ENCODE measurements around the gene IGSF22. TPM values are rescaled to one million over a fixed set of nuclear protein-coding genes. Genes with fewer than 3 reads are reported as not detected.

IGSF22 gene
- total and polyA plus RNA-seq, 4 experiments from 2014 or later, result 4.6 to 8.0 (median 5.6) TPM

DNA sequence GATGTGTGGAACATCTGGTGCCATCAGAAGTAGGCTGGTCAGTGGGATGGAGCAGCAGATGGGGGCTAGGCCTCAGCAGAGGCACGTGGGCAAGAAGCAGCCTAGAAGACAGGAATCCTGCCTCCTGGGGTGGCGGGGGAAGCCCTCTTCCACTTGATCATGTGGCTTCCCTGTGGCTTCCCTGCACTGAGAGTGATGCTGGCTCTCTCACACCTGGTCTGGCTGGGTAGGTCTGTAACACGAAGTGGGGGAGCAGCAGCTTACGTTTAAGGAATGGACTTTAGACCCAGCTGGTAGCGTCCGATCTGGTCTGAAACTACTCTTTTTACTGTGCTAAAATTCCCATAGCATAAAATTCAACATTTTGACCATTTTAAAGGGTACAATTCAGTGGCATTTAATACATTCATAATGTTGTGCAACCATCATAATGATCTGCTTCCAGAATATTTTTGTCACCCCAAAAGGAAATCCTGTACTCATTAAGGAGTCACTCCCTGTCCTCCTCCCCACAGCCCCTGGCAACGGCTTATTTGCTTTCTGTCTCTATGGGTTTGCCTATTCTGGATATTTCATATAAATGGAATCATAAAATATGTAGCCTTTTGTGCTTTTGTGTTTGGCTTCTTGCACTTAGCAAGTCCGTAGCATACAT is 43.9 kb upstream of the IGSF22 start:
- H3K9me3 Mint-ChIP-seq, result no peaks in the 10 kb centered on the region
- Histone ChIP-seq H3K9me3 (ENCODE audit: control insufficient read depth in 1 of 2, low read length in 2 of 2) (no peaks in the 10 kb centered on the region), H3K4me1 (ENCODE audit: insufficient read depth, low read length) (no peaks in the 10 kb centered on the region), H3K36me3 (ENCODE audit: insufficient read depth, low read length) (no peaks in the 10 kb centered on the region), H3K4me3 (ENCODE audit: low read length in 2 of 2) (no peak overlapping the region), H3K27me3 (ENCODE audit: insufficient read depth, low read length) (no peaks in the 10 kb centered on the region), H3K27ac (ENCODE audit: low read depth, low read length) (no peak overlapping the region)
- peaks cover 8 to 9% of the 10 kb centered on the region in 2 donors for H3K27me3 Mint-ChIP-seq
- ChIA-PET POLR2A (ENCODE audit: partially characterized antibody) (no interaction called here), CTCF (ENCODE audit: partially characterized antibody) (interaction anchor here (0.9 kb wide), 1 partner anchor 230 kb away, joined by 4 read pairs; no protein-coding TSS in a partner anchor)
- DNase-seq, result no peak
- no peak overlapping the region for H3K4me3 Mint-ChIP-seq
- H3K4me1 Mint-ChIP-seq, result no peaks in the 10 kb centered on the region
- intact Hi-C loops (cut with micrococcal nuclease), result loop anchor here (10.0 kb wide), 1 partner anchor 525 kb away; the partner anchor contains the start of gene SAA2
- H3K27ac Mint-ChIP-seq, result no peak overlapping the region
- no peaks in the 10 kb centered on the region for H3K36me3 Mint-ChIP-seq

DNA sequence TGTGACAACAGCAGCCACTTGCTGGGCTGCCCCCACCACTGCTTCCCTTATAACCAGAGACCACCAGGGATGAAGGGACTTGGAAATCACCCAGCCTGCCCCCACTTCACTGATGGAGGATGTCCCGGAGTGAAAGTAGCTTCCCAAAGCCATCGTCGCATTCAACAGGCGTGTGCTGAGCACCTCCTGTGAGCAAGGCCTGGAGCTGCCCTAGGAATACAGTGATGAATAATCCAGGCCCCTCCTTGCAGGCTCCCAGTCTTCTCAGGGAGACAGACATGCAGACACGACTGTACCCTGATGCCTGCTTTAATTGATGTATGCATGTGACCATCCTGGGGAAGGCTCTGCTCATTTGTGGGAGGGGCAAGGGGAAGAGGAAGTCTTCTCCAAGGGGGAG is 43.0 kb upstream of the IGSF22 start:
- no peak overlapping the region for H3K27ac Mint-ChIP-seq
- POLR2A ChIA-PET (ENCODE audit: partially characterized antibody), result no interaction called here
- Histone ChIP-seq H3K4me3 (ENCODE audit: low read length in 2 of 2) (no peak overlapping the region), H3K27ac (ENCODE audit: low read depth, low read length) (no peak overlapping the region), H3K9me3 (ENCODE audit: control insufficient read depth in 1 of 2, low read length in 2 of 2) (no peaks in the 10 kb centered on the region), H3K36me3 (ENCODE audit: insufficient read depth, low read length) (no peaks in the 10 kb centered on the region), H3K27me3 (ENCODE audit: insufficient read depth, low read length) (no peaks in the 10 kb centered on the region), H3K4me1 (ENCODE audit: insufficient read depth, low read length) (peaks cover 2% of the 10 kb centered on the region)
- H3K27me3 Mint-ChIP-seq, result peaks cover 8 to 9% of the 10 kb centered on the region in 2 donors
- no peak for DNase-seq
- no peaks in the 10 kb centered on the region for H3K36me3 Mint-ChIP-seq
- H3K4me1 Mint-ChIP-seq, result peaks cover 2 to 3% (median 3%) of the 10 kb centered on the region in 4 donors
- H3K9me3 Mint-ChIP-seq, result no peaks in the 10 kb centered on the region
- CTCF ChIA-PET (ENCODE audit: partially characterized antibody), result interaction anchor here (0.9 to 2.5 kb wide), 2 partner anchors 229 to 654 kb away, joined by 4 to 11 read pairs; no protein-coding TSS in a partner anchor
- H3K4me3 Mint-ChIP-seq, result no peak overlapping the region
- intact Hi-C loops (cut with micrococcal nuclease), result loop anchor here (10.0 kb wide), 1 partner anchor 524 kb away; the partner anchor contains the start of gene SAA2

DNA sequence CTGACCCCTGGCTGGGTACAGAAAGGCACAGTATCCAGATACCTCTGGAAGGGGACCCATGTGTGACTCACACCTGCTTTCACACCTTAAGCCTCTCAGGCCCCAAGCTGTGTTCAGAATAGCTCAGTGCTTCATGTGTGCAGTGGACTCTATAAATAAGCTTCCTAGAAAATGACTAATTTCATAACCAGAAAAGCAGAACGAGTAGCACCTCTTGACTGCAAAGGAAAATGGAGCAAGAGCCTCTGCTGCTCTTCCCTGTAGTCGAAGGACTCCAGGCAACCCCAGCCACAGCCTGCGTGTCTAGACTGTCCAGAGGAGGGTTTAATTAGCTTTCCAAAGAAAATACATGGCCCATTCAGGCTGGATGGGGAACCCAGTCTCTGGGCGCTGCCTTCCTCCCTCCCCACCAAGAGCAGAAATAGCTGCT is 42.5 kb upstream of the IGSF22 start:
- CTCF ChIA-PET (ENCODE audit: partially characterized antibody), result interaction anchor here (1.0 to 2.5 kb wide), 4 partner anchors 10 to 653 kb away, joined by 3 to 11 read pairs (median 6); no protein-coding TSS in a partner anchor
- Histone ChIP-seq H3K4me3 (ENCODE audit: low read length in 2 of 2) (no peak overlapping the region), H3K27ac (ENCODE audit: low read depth, low read length) (no peak overlapping the region), H3K4me1 (ENCODE audit: insufficient read depth, low read length) (peaks cover 5% of the 10 kb centered on the region), H3K27me3 (ENCODE audit: insufficient read depth, low read length) (no peaks in the 10 kb centered on the region), H3K36me3 (ENCODE audit: insufficient read depth, low read length) (no peaks in the 10 kb centered on the region), H3K9me3 (ENCODE audit: control insufficient read depth in 1 of 2, low read length in 2 of 2) (no peaks in the 10 kb centered on the region)
- Mint-ChIP-seq H3K27me3 (peaks cover 8% of the 10 kb centered on the region in 2 donors), H3K36me3 (no peaks in the 10 kb centered on the region), H3K4me3 (no peak overlapping the region), H3K27ac (no peak overlapping the region), H3K9me3 (no peaks in the 10 kb centered on the region), H3K4me1 (peaks cover 4 to 5% (median 4%) of the 10 kb centered on the region in 4 donors)
- no peak for DNase-seq
- POLR2A ChIA-PET (ENCODE audit: partially characterized antibody), result no interaction called here
- intact Hi-C loops (cut with micrococcal nuclease), result loop anchor here (10.0 kb wide), 1 partner anchor 524 kb away; the partner anchor contains the start of gene SAA2

DNA sequence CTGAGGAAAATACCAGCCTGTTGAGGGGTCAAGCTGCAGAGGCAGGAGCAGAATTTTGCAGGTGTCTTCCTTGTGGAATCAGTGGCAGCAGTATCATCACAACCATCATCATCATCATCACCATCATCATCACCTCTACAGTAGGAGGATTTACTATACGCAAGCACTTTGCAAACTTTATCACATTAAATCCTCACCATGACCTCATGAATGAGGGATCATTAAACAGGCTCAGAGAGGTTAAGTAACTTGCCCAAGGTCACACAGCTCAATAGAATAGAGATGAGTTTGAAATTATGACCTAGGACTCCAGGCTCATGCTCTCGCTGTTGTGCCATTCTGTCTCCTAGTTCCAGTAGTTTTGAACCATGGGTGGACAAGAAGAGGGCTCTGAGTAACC is 40.0 kb upstream of the IGSF22 start:
- H3K27me3 Mint-ChIP-seq, result peaks cover 3% of the 10 kb centered on the region in 2 donors
- CTCF ChIA-PET (ENCODE audit: partially characterized antibody), result interaction anchor here (0.7 to 5.6 kb wide), 12 partner anchors 8 to 660 kb away, joined by 3 to 56 read pairs (median 5); no protein-coding TSS in a partner anchor

DNA sequence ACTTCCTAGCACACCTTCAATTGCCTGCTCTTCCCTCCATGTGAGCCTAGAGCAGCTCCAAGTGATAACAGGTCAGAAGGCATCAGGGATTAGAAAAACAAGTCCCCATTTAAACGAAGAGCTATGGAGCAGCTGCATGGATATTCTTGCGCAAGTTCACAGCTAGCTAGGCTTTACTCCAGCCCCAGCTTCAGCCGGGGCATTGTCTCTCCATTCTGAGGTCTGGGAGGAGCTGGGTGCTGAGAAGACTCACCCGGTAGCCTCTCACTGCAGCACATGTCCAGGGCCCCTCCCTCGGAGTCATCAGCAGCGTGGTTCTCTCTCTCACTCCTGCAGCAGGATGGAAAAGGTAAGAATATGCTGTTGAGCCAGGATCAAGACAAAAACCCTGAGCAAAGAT is 39.6 kb upstream of the IGSF22 start:
- intact Hi-C loops (cut with micrococcal nuclease), result loop anchor here (2.0 to 10.0 kb wide), 2 partner anchors 521 to 775 kb away; partner anchors contain the start of gene SAA2
- DNase-seq, result no peak
- Histone ChIP-seq H3K9me3 (ENCODE audit: control insufficient read depth in 1 of 2, low read length in 2 of 2) (no peaks in the 10 kb centered on the region), H3K27ac (ENCODE audit: low read depth, low read length) (no peak overlapping the region), H3K4me1 (ENCODE audit: insufficient read depth, low read length) (peaks cover 5% of the 10 kb centered on the region), H3K27me3 (ENCODE audit: insufficient read depth, low read length) (no peaks in the 10 kb centered on the region), H3K36me3 (ENCODE audit: insufficient read depth, low read length) (no peaks in the 10 kb centered on the region), H3K4me3 (ENCODE audit: low read length in 2 of 2) (no peak overlapping the region)
- POLR2A ChIA-PET (ENCODE audit: partially characterized antibody), result no interaction called here
- H3K36me3 Mint-ChIP-seq, result no peaks in the 10 kb centered on the region
- peaks cover 4 to 5% (median 4%) of the 10 kb centered on the region in 4 donors for H3K4me1 Mint-ChIP-seq
- H3K4me3 Mint-ChIP-seq, result no peak overlapping the region
- peaks cover 0 to 2% (median 0%) of the 10 kb centered on the region in 8 donors for H3K9me3 Mint-ChIP-seq
- H3K27me3 Mint-ChIP-seq, result peaks cover 3% of the 10 kb centered on the region in 2 donors
- CTCF ChIA-PET (ENCODE audit: partially characterized antibody), result interaction anchor here (0.9 to 5.6 kb wide), 9 partner anchors 8 to 654 kb away, joined by 3 to 56 read pairs (median 7); no protein-coding TSS in a partner anchor
- H3K27ac Mint-ChIP-seq, result peak overlapping the region in 1 of 7 donors; percentile 29

More for the DNA sequence above, 40.0 kb upstream of the IGSF22 start:
- no peak for DNase-seq
- Histone ChIP-seq H3K27ac (ENCODE audit: low read depth, low read length) (no peak overlapping the region), H3K9me3 (ENCODE audit: control insufficient read depth in 1 of 2, low read length in 2 of 2) (no peaks in the 10 kb centered on the region), H3K36me3 (ENCODE audit: insufficient read depth, low read length) (no peaks in the 10 kb centered on the region), H3K4me1 (ENCODE audit: insufficient read depth, low read length) (peaks cover 5% of the 10 kb centered on the region), H3K4me3 (ENCODE audit: low read length in 2 of 2) (no peak overlapping the region), H3K27me3 (ENCODE audit: insufficient read depth, low read length) (no peaks in the 10 kb centered on the region)
- POLR2A ChIA-PET (ENCODE audit: partially characterized antibody), result no interaction called here
- intact Hi-C loops (cut with micrococcal nuclease), result loop anchor here (10.0 kb wide), 1 partner anchor 521 kb away; the partner anchor contains the start of gene SAA2
- Mint-ChIP-seq H3K4me3 (no peak overlapping the region), H3K4me1 (peaks cover 4 to 5% (median 4%) of the 10 kb centered on the region in 4 donors), H3K36me3 (no peaks in the 10 kb centered on the region), H3K9me3 (peaks cover 0 to 2% (median 0%) of the 10 kb centered on the region in 8 donors), H3K27ac (no peak overlapping the region)

DNA sequence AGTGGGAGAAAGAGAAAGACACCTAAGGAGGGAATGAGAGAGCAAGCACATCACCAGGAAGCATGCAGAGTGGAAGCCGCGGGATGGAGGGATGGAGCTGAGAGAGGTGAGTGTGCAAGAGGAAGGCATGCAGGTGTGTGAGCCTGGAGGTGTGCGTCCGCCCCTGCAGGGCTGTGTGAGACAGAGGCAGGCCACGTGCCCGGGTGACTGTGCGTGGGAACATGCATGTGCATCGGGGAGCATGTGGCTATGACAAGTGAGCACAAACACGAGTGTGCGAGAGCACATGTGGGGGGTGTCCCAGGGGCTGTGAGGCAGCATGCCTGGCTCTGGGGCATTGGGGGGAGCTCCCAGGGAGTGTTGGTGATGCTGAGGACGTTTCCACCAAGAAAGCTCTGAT is 35.8 kb upstream of the IGSF22 start:
- no peak for DNase-seq
- no peak overlapping the region for H3K4me3 ChIP-seq (ENCODE audit: low read length in 2 of 2)
- H3K36me3 ChIP-seq (ENCODE audit: insufficient read depth, low read length), result no peaks in the 10 kb centered on the region
- peaks cover 5% of the 10 kb centered on the region for H3K4me1 ChIP-seq (ENCODE audit: insufficient read depth, low read length)
- peaks cover 4 to 5% (median 4%) of the 10 kb centered on the region in 4 donors for H3K4me1 Mint-ChIP-seq
- peaks cover 0 to 2% (median 0%) of the 10 kb centered on the region in 8 donors for H3K9me3 Mint-ChIP-seq
- no peak overlapping the region for H3K4me3 Mint-ChIP-seq
- ChIA-PET CTCF (ENCODE audit: partially characterized antibody) (interaction anchor here (1.3 to 5.6 kb wide), 6 partner anchors 9 to 646 kb away, joined by 3 to 56 read pairs (median 12); no protein-coding TSS in a partner anchor), POLR2A (ENCODE audit: partially characterized antibody) (no interaction called here)
- H3K36me3 Mint-ChIP-seq, result no peaks in the 10 kb centered on the region
- H3K27me3 ChIP-seq (ENCODE audit: insufficient read depth, low read length), result no peaks in the 10 kb centered on the region
- peaks cover 0 to 3% of the 10 kb centered on the region in 2 donors for H3K27me3 Mint-ChIP-seq
- intact Hi-C loops (cut with micrococcal nuclease), result loop anchor here (10.0 kb wide), 1 partner anchor 517 kb away; the partner anchor contains the start of gene SAA2
- H3K27ac ChIP-seq (ENCODE audit: low read depth, low read length), result no peak overlapping the region
- peak overlapping the region in 1 of 7 donors; percentile 11 for H3K27ac Mint-ChIP-seq
- no peaks in the 10 kb centered on the region for H3K9me3 ChIP-seq (ENCODE audit: control insufficient read depth in 1 of 2, low read length in 2 of 2)

DNA sequence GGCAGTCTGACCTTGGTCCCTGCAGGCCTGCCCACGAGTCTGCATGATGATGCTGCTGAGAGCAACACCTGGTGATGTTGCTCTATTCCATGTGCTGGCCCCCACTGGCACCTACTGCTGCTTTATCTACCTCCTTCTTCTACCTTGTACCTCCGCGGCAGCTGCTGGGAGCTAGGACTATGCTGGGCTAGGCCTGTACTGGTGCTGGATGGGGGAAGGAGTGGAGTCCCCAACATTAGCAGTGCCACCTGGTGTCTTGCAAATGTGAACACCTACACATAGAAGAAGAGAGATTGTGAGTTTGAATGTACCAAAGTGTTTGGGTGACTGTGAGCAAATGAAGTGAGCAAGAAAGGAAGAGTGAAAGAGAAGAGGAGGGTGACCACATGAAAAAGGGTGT is 35.2 kb upstream of the IGSF22 start:
- Histone ChIP-seq H3K4me1 (ENCODE audit: insufficient read depth, low read length) (peaks cover 5% of the 10 kb centered on the region), H3K4me3 (ENCODE audit: low read length in 2 of 2) (no peak overlapping the region), H3K36me3 (ENCODE audit: insufficient read depth, low read length) (no peaks in the 10 kb centered on the region), H3K27ac (ENCODE audit: low read depth, low read length) (no peak overlapping the region), H3K27me3 (ENCODE audit: insufficient read depth, low read length) (no peaks in the 10 kb centered on the region), H3K9me3 (ENCODE audit: control insufficient read depth in 1 of 2, low read length in 2 of 2) (no peaks in the 10 kb centered on the region)
- Mint-ChIP-seq H3K27me3 (peaks cover 0 to 3% of the 10 kb centered on the region in 2 donors), H3K27ac (peak overlapping the region in 1 of 7 donors; percentile 11), H3K4me3 (no peak overlapping the region), H3K4me1 (peaks cover 4 to 5% (median 4%) of the 10 kb centered on the region in 4 donors), H3K9me3 (peaks cover 0 to 2% (median 0%) of the 10 kb centered on the region in 8 donors), H3K36me3 (no peaks in the 10 kb centered on the region)
- DNase-seq, result no peak
- intact Hi-C loops (cut with micrococcal nuclease), result loop anchor here (10.0 kb wide), 1 partner anchor 516 kb away; the partner anchor contains the start of gene SAA2
- ChIA-PET CTCF (ENCODE audit: partially characterized antibody) (interaction anchor here (1.5 to 2.3 kb wide), 3 partner anchors 10 to 646 kb away, joined by 4 to 8 read pairs (median 6); no protein-coding TSS in a partner anchor), POLR2A (ENCODE audit: partially characterized antibody) (no interaction called here)

Data from CD4-positive, alpha-beta memory T cell (primary cell).